Stimulated activated naive CD8-positive, alpha-beta T cell treated with anti-CD3 and anti-CD28 coated beads, Interleukin-15, amount 100 ng/mL, for 72 hours (primary cell): ENCODE data around the gene PRICKLE1.

Experiments used
- ATAC-seq: fragments of 150-1000 bp; cut with Tn5 transposase; 2 replicates; pipeline ENCODE4 v1.10.0; 2021; ENCODE audit warnings: mild to moderate bottlenecking, moderate library complexity
- DNase-seq, 2 donors: peaks; one replicate each; pipeline ENCODE4 v3.0.0; 2021 to 2022
- H3K27ac Mint-ChIP-seq, 2 donors: one replicate each; pipeline ENCODE4 v1.8.0; 2022; ENCODE audit warnings: mild to moderate bottlenecking in 2 of 2, mixed read lengths in 2 of 2, moderate library complexity in 2 of 2
- H3K27me3 Mint-ChIP-seq: one replicate; pipeline ENCODE4 v1.8.0; 2022; ENCODE audit warnings: mixed read lengths
- H3K4me1 Mint-ChIP-seq: one replicate; pipeline ENCODE4 v1.8.0; 2022; ENCODE audit warnings: mild to moderate bottlenecking, mixed read lengths
- H3K4me3 Mint-ChIP-seq, 2 donors: one replicate each; pipeline ENCODE4 v1.8.0; 2022; ENCODE audit warnings: mild to moderate bottlenecking in 2 of 2, mixed read lengths in 2 of 2, moderate library complexity in 1 of 2
- H3K9me3 Mint-ChIP-seq, 2 donors: one replicate each; pipeline ENCODE4 v1.8.0; 2022; ENCODE audit warnings: mixed read lengths in 2 of 2

PRICKLE1 gene

GRCh38 chr12:42576374-42576773, 13.2 kb downstream of the PRICKLE1 start:
- Mint-ChIP-seq H3K27ac (no peak overlapping the region), H3K4me1 (no peaks in the 10 kb centered on the region), H3K4me3 (no peak overlapping the region), H3K9me3 (no peaks in the 10 kb centered on the region), H3K27me3 (peaks cover 6% of the 10 kb centered on the region)
- DNase-seq (no peak), ATAC-seq (no peak)

- Mint-ChIP-seq H3K4me3 (no peak overlapping the region), H3K27ac (peak overlapping the region in 1 of 2 donors; percentile 17), H3K4me1 (no peaks in the 10 kb centered on the region), H3K27me3 (peaks cover 6% of the 10 kb centered on the region), H3K9me3 (no peaks in the 10 kb centered on the region)
- DNase-seq (no peak), ATAC-seq (no peak)
Observed at GRCh38 chr12:42575717-42576116, 13.8 kb downstream of the PRICKLE1 start.

DNA sequence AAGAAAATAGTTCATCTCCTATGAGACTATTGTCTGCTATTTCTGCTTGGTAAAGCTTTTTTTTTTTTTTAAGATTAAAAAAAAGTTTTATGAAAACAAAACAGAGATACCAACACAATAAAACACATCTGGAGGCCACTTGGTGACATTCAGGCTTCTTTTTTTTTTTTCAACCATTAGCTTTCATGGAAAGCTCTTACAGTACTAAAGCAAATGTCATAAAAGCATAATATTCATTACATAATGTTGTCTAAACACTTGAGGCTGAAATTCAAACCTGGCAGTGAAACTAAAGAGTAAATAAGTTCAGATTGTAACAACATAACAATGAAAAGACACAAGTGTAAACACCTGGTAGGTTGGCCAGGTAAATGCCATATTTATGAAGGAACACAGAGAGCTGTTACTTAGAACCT, 14.7 kb downstream of the PRICKLE1 start:
- Mint-ChIP-seq H3K4me1 (no peaks in the 10 kb centered on the region), H3K27ac (no peak overlapping the region), H3K4me3 (no peak overlapping the region), H3K9me3 (no peaks in the 10 kb centered on the region), H3K27me3 (peaks cover 6% of the 10 kb centered on the region)
- ATAC-seq: no peak
- DNase-seq: no peak

DNA sequence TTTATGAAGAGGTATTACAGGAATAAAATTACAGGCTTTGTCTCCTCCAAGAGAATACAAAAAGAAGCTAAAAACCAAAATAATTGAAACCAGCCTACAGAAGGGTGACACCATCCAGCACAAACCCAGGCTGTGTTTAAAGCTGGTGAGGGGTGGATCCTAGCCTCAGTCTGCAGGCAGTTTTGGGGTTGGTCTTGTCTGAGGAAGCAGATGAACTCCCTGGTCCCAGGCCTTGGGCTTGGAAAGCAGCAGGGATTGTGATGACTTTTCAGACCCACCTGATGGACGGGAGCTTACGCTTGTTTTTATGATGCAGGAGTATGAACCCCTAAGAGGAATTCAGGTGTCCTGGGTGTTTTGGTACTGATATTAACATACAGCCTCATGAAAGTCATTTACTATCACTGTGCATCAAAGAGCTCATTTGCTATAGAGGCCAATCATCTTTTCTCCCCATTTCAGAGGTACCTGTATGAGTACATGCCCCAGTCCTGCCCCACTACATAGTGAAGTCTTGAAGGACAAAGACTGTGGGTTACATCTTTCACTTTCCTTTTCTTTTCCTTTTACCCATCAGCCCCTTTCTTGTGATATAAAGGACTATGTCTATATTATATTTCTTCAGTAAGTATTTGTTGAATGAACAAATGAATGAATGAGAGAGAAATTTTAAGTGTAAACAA, 18.1 kb downstream of the PRICKLE1 start:
- no peak for DNase-seq
- Mint-ChIP-seq H3K27ac (no peak overlapping the region), H3K27me3 (no peaks in the 10 kb centered on the region)

DNA sequence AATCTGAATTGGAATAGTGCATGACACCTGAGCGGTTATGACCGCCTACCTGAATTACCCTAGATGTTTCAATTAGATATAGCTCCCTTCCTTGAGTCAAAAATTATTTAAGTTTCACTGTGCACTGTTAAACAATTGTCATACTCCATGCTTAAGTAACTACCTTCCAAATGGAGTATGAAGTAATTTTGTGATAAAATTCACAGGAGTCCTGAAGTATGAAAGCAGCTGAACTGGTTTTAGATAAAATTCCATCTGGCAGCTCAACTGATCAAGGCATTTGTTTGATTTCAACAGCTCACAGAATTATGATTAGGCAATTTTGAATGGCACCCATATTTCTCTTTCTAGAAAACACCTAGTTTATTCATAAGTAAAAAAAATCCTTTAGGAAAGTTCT, 19.5 kb downstream of the PRICKLE1 start:
- H3K4me1 Mint-ChIP-seq: no peaks in the 10 kb centered on the region
- no peak overlapping the region for H3K4me3 Mint-ChIP-seq
- no peaks in the 10 kb centered on the region for H3K9me3 Mint-ChIP-seq

More for the DNA sequence above, 18.1 kb downstream of the PRICKLE1 start:
- no peaks in the 10 kb centered on the region for H3K4me1 Mint-ChIP-seq
- ATAC-seq: no peak
- no peak overlapping the region for H3K4me3 Mint-ChIP-seq
- H3K9me3 Mint-ChIP-seq: no peaks in the 10 kb centered on the region

GRCh38 chr12:42568952-42569915, 20.3 kb downstream of the PRICKLE1 start:
- ATAC-seq (no peak), DNase-seq (no peak)
- H3K4me1 Mint-ChIP-seq: no peaks in the 10 kb centered on the region

More for the DNA sequence above, 19.5 kb downstream of the PRICKLE1 start:
- DNase-seq (no peak), ATAC-seq (no peak)
- Mint-ChIP-seq H3K27ac (no peak overlapping the region), H3K27me3 (peaks cover 13% of the 10 kb centered on the region)

GRCh38 chr12:42565633-42566032, 23.9 kb downstream of the PRICKLE1 start:
- Mint-ChIP-seq H3K4me1 (no peaks in the 10 kb centered on the region), H3K27me3 (peaks cover 28% of the 10 kb centered on the region), H3K27ac (no peak overlapping the region), H3K4me3 (no peak overlapping the region), H3K9me3 (no peaks in the 10 kb centered on the region)
- no peak for ATAC-seq
- DNase-seq: no peak

More at GRCh38 chr12:42568952-42569915, 20.3 kb downstream of the PRICKLE1 start:
- H3K27ac Mint-ChIP-seq: no peak overlapping the region
- peaks cover 18% of the 10 kb centered on the region for H3K27me3 Mint-ChIP-seq
- H3K4me3 Mint-ChIP-seq: no peak overlapping the region
- H3K9me3 Mint-ChIP-seq: no peaks in the 10 kb centered on the region

GRCh38 chr12:42564996-42565395, 24.6 kb downstream of the PRICKLE1 start:
- DNase-seq (no peak), ATAC-seq (no peak)
- Mint-ChIP-seq H3K27me3 (peaks cover 28% of the 10 kb centered on the region), H3K4me3 (no peak overlapping the region), H3K27ac (no peak overlapping the region), H3K4me1 (no peaks in the 10 kb centered on the region), H3K9me3 (no peaks in the 10 kb centered on the region)

GRCh38 chr12:42564556-42564955, 25.0 kb downstream of the PRICKLE1 start:
- DNase-seq: no peak
- Mint-ChIP-seq H3K4me3 (no peak overlapping the region), H3K9me3 (no peaks in the 10 kb centered on the region), H3K27me3 (peaks cover 28% of the 10 kb centered on the region), H3K27ac (no peak overlapping the region), H3K4me1 (no peaks in the 10 kb centered on the region)
- ATAC-seq: no peak

- Mint-ChIP-seq H3K9me3 (no peaks in the 10 kb centered on the region), H3K4me1 (no peaks in the 10 kb centered on the region), H3K4me3 (no peak overlapping the region), H3K27me3 (peaks cover 39% of the 10 kb centered on the region), H3K27ac (no peak overlapping the region)
- DNase-seq (no peak), ATAC-seq (no peak)
Observed at GRCh38 chr12:42560977-42561376, 28.6 kb downstream of the PRICKLE1 start.

DNA sequence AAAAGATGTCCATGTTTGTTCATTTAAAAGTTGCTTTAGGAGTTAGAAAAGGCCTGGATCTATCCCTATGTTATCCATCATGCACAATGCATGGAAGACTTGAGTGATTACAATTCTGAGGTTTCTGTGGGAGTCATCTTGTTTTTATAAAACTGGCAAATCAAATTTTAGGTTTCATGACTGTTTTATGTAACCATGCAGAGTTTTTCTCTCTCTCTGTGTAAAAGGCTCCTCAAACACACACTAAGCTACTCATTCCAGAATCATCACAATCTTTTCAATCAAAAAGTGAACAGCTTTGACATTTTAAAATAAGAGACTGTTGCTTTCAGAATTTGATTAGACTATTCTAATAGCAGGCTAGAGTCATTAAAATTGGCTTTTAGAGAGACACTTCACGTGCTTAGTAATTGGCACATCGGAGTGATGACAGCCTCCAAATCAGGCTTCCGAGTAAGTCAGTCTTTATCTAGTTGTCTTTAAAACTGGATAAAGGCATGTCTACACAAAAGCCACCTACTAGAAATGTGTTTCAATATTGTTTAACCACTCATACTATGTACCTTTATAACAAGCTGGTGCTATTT, 31.9 kb downstream of the PRICKLE1 start:
- H3K4me1 Mint-ChIP-seq: no peaks in the 10 kb centered on the region
- no peaks in the 10 kb centered on the region for H3K9me3 Mint-ChIP-seq
- ATAC-seq: no peak
- no peak overlapping the region for H3K4me3 Mint-ChIP-seq
- H3K27ac Mint-ChIP-seq: no peak overlapping the region
- H3K27me3 Mint-ChIP-seq: peaks cover 25% of the 10 kb centered on the region
- no peak for DNase-seq

GRCh38 chr12:42556917-42557316, 32.6 kb downstream of the PRICKLE1 start:
- no peaks in the 10 kb centered on the region for H3K4me1 Mint-ChIP-seq

GRCh38 chr12:42552822-42553221, 36.7 kb downstream of the PRICKLE1 start:
- Mint-ChIP-seq H3K9me3 (no peaks in the 10 kb centered on the region), H3K4me1 (no peaks in the 10 kb centered on the region), H3K27ac (no peak overlapping the region), H3K27me3 (peaks cover 35% of the 10 kb centered on the region), H3K4me3 (no peak overlapping the region)
- DNase-seq (no peak), ATAC-seq (no peak)

More at GRCh38 chr12:42556917-42557316, 32.6 kb downstream of the PRICKLE1 start:
- Mint-ChIP-seq H3K4me3 (no peak overlapping the region), H3K9me3 (no peaks in the 10 kb centered on the region), H3K27ac (no peak overlapping the region), H3K27me3 (peaks cover 24% of the 10 kb centered on the region)
- no peak for ATAC-seq
- no peak for DNase-seq

DNA sequence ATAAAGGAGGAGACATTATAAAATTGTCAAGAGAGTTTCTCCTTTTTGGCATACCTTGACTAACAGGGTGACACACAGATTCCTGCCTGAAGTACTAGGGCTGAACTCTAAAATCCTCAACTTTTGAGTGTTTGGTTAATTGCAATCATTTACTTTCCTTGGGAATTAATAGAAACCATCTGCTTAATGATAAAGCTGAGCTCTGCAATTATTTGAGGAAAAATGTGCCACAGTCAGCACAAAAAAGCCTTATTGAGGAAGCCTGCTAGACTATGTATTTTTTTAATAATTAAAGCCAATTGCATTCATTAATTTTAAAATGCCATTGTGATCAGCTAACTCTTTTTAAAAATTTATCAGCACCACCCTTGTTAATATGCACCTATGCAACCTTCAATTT, 38.7 kb downstream of the PRICKLE1 start:
- DNase-seq: no peak
- no peak overlapping the region for H3K4me3 Mint-ChIP-seq

GRCh38 chr12:42546709-42547108, 42.8 kb downstream of the PRICKLE1 start:
- H3K4me1 Mint-ChIP-seq: no peaks in the 10 kb centered on the region
- H3K4me3 Mint-ChIP-seq: no peak overlapping the region
- no peak overlapping the region for H3K27ac Mint-ChIP-seq
- H3K9me3 Mint-ChIP-seq: no peaks in the 10 kb centered on the region
- no peak for DNase-seq
- ATAC-seq: no peak
- peaks cover 20% of the 10 kb centered on the region for H3K27me3 Mint-ChIP-seq

More for the DNA sequence above, 38.7 kb downstream of the PRICKLE1 start:
- peaks cover 28% of the 10 kb centered on the region for H3K27me3 Mint-ChIP-seq
- no peak overlapping the region for H3K27ac Mint-ChIP-seq
- H3K4me1 Mint-ChIP-seq: no peaks in the 10 kb centered on the region
- H3K9me3 Mint-ChIP-seq: no peaks in the 10 kb centered on the region
- ATAC-seq: no peak

DNA sequence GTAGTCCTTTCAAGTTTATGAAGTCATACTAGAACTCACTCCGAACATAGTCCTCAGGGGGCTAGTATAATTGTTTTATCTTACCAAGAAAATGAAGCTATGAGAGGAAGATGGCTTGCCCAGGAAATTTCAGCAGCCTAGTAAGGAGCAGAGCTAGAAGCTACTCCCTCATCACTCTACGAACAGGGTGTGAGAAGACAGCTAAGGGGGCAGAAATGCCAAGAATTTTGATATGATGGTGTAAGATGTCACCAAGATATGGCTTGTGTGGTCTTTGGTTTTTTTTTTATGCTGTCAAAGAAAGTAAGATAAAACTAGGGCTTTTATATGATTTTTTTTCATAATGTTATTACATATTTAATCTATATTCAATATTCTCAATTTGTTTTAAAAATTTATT, 47.6 kb downstream of the PRICKLE1 start:
- H3K4me3 Mint-ChIP-seq: no peak overlapping the region
- ATAC-seq (no peak), DNase-seq (no peak)
- H3K9me3 Mint-ChIP-seq: no peaks in the 10 kb centered on the region
- H3K4me1 Mint-ChIP-seq: no peaks in the 10 kb centered on the region
- H3K27me3 Mint-ChIP-seq: peaks cover 8% of the 10 kb centered on the region
- H3K27ac Mint-ChIP-seq: no peak overlapping the region
